ENCODE measurements around the gene DERA. TPM values are rescaled to one million over a fixed set of nuclear protein-coding genes. Genes with fewer than 3 reads are reported as not detected.

Gene DERA
- total RNA-seq, 1 experiment from 2014 or later, result 67.6 TPM

DNA sequence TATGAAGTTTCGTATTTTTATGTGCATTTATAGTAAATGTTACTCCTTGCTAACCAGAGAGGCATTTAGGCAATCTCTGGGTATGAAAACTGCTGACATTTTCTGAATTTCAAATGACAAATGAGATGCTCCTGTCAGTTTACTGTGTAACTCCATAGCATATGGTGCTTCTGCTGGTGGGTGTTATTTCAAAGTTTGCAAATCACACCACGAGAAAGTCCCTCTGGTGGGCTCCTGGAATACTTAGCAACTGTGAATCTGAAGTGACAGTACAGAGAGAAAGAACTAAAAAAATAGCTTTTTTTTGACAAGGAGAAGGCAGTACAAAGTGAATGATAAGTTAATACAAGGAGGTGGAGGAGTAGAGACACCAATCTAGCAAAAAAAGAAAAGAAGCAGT lies 161.5 kb downstream of the DERA start:
- Histone ChIP-seq H3K4me3 (no peak overlapping the region), H3K36me3 (ENCODE audit: low read depth) (no peaks in the 10 kb centered on the region), H3K4me2 (no peak overlapping the region), H4K20me1 (ENCODE audit: insufficient read depth) (no peaks in the 10 kb centered on the region), H2AFZ (no peak overlapping the region), H3K27me3 (ENCODE audit: insufficient read depth, low read depth) (no peaks in the 10 kb centered on the region), H3K79me2 (ENCODE audit: low read depth) (no peaks in the 10 kb centered on the region), H3K27ac (no peak overlapping the region), H3K9me3 (ENCODE audit: insufficient read depth, low read depth) (no peaks in the 10 kb centered on the region), H3K9me2 (ENCODE audit: insufficient read depth) (no peaks in the 10 kb centered on the region), H3K4me1 (replicated peaks; ENCODE audit: insufficient read depth) (no peaks in the 10 kb centered on the region), H3F3A (ENCODE audit: insufficient read depth, low read depth) (no peaks in the 10 kb centered on the region)
- no peak for DNase-seq
- intact Hi-C loops (cut with micrococcal nuclease; ENCODE audit: unreplicated experiment), result loop anchor here (10.0 kb wide), 1 partner anchor 1572 kb away; no protein-coding TSS in a partner anchor
- no peak for TF ChIP-seq EZH2 (IDR thresholded peaks at IDR 0.05; ENCODE audit: low read depth)
- TF ChIP-seq, protein P1, sequence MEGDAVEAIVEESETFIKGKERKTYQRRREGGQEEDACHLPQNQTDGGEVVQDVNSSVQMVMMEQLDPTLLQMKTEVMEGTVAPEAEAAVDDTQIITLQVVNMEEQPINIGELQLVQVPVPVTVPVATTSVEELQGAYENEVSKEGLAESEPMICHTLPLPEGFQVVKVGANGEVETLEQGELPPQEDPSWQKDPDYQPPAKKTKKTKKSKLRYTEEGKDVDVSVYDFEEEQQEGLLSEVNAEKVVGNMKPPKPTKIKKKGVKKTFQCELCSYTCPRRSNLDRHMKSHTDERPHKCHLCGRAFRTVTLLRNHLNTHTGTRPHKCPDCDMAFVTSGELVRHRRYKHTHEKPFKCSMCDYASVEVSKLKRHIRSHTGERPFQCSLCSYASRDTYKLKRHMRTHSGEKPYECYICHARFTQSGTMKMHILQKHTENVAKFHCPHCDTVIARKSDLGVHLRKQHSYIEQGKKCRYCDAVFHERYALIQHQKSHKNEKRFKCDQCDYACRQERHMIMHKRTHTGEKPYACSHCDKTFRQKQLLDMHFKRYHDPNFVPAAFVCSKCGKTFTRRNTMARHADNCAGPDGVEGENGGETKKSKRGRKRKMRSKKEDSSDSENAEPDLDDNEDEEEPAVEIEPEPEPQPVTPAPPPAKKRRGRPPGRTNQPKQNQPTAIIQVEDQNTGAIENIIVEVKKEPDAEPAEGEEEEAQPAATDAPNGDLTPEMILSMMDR (conservative IDR thresholded peaks at IDR 0.05), result no peak
- POLR2A ChIA-PET (ENCODE audit: unreplicated experiment), result no interaction called here
- CTCF ChIA-PET, result no interaction called here
- no TSS peak for BruUV-seq (replicated peaks)

DNA sequence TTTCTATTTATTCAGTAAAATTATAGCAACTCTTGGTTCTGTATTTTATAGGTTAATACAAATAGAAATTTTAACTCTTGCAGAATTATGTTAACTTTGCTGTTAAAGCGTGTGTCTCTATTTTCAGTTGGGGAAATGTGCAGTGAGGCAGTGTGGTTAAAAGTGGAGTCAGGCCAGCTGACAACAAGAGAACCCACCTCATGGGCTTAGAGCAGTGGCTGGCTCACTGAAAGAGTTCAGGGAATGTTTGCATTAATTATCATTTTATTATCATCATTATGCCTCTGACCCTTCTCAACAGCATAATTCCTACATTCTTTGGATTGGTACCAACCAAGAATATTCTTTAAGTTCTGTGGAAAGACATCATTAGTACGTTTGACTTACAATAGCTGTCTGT lies 163.8 kb downstream of the DERA start:
- Histone ChIP-seq H3F3A (ENCODE audit: insufficient read depth, low read depth) (no peaks in the 10 kb centered on the region), H2AFZ (no peak overlapping the region), H3K4me3 (no peak overlapping the region), H3K9me2 (ENCODE audit: insufficient read depth) (no peaks in the 10 kb centered on the region), H3K9me3 (ENCODE audit: insufficient read depth, low read depth) (no peaks in the 10 kb centered on the region), H3K27me3 (ENCODE audit: insufficient read depth, low read depth) (no peaks in the 10 kb centered on the region), H3K36me3 (ENCODE audit: low read depth) (no peaks in the 10 kb centered on the region), H3K4me2 (no peak overlapping the region), H3K27ac (no peak overlapping the region), H3K79me2 (ENCODE audit: low read depth) (no peaks in the 10 kb centered on the region), H3K4me1 (replicated peaks; ENCODE audit: insufficient read depth) (no peaks in the 10 kb centered on the region), H4K20me1 (ENCODE audit: insufficient read depth) (no peaks in the 10 kb centered on the region)
- no TSS peak for BruUV-seq (replicated peaks)
- ChIA-PET CTCF (no interaction called here), POLR2A (ENCODE audit: unreplicated experiment) (no interaction called here)
- intact Hi-C loops (cut with micrococcal nuclease; ENCODE audit: unreplicated experiment), result loop anchor here (10.0 kb wide), 1 partner anchor 1570 kb away; no protein-coding TSS in a partner anchor
- DNase-seq, result no peak
- TF ChIP-seq, protein P1 (conservative IDR thresholded peaks at IDR 0.05), result no peak
- TF ChIP-seq EZH2 (IDR thresholded peaks at IDR 0.05; ENCODE audit: low read depth), result no peak

DNA sequence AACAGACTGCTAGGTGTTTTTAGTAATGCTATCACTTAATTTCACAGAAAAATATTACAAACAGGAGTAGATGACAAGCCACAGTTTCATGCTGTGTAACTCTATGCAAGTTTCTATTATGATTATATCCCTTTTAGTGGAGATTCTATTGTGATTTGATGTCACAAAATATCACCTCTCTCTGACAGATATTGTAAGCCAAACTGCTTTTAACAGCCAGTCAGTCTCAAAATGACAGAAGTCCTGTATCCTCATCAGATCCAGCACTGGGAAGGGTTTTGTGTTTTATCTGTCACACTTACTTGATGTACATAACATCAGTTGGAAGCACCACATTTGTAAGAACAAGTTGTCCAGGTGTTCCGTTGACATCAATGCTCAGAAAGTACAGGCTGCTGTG lies 164.8 kb downstream of the DERA start:
- POLR2A ChIA-PET (ENCODE audit: unreplicated experiment), result no interaction called here
- no peak for TF ChIP-seq EZH2 (IDR thresholded peaks at IDR 0.05; ENCODE audit: low read depth)
- TF ChIP-seq, protein P1 (conservative IDR thresholded peaks at IDR 0.05), result no peak
- no peaks in the 10 kb centered on the region for H3K79me2 ChIP-seq (ENCODE audit: low read depth)

More for the DNA sequence above, 164.8 kb downstream of the DERA start:
- Histone ChIP-seq H3K9me2 (ENCODE audit: insufficient read depth) (no peaks in the 10 kb centered on the region), H3K27me3 (ENCODE audit: insufficient read depth, low read depth) (no peaks in the 10 kb centered on the region), H3K4me3 (no peak overlapping the region), H3F3A (ENCODE audit: insufficient read depth, low read depth) (no peaks in the 10 kb centered on the region), H3K4me1 (replicated peaks; ENCODE audit: insufficient read depth) (no peaks in the 10 kb centered on the region), H3K4me2 (no peak overlapping the region), H3K36me3 (ENCODE audit: low read depth) (no peaks in the 10 kb centered on the region), H3K27ac (no peak overlapping the region), H4K20me1 (ENCODE audit: insufficient read depth) (no peaks in the 10 kb centered on the region), H3K9me3 (ENCODE audit: insufficient read depth, low read depth) (no peaks in the 10 kb centered on the region), H2AFZ (no peak overlapping the region)
- CTCF ChIA-PET, result no interaction called here
- no TSS peak for BruUV-seq (replicated peaks)
- intact Hi-C loops (cut with micrococcal nuclease; ENCODE audit: unreplicated experiment), result loop anchor here (10.0 kb wide), 1 partner anchor 1569 kb away; no protein-coding TSS in a partner anchor
- no peak for DNase-seq
